IMR-90 (cell line): Measurements from ENCODE around the gene SORL1. TPM values are rescaled to one million over a fixed set of nuclear protein-coding genes. Genes with fewer than 3 reads are reported as not detected.
A peak's percentile ranks its signal among the peaks of the same experiment; 100 is the strongest.
"Not testable (repeated sequence)": the region's sequence is repeated elsewhere in the genome, so short reads cannot be mapped to it uniquely, and the experiment has no call there.

Experiments
- ATAC-seq: fragments of 200-7000 bp; cut with Tn5 transposase; 2 replicates; pipeline ENCODE4 v1.9.1; 2020; ENCODE audit warnings: low read depth, mild to moderate bottlenecking, moderate library complexity
- BruUV-seq: library from RNA; stranded (reverse); fragments of 400-500 nt; replicated peaks from 2 replicates; lab custom pipeline; 2021; lab: Mats Ljungman, UMichigan
- CTCF ChIA-PET: fragments of 300-600 bp; formaldehyde crosslinking; extraction: SDS; loops from one replicate; lab custom pipeline; 2021; ENCODE audit warnings: antibody characterized with exemption; lab: Yijun Ruan, JAX
- POLR2A ChIA-PET: fragments of 300-600 bp; sonication (Branson Sonifier 250); formaldehyde crosslinking; loops from one replicate; lab custom pipeline; 2022; ENCODE audit warnings: antibody characterized with exemption; ENCODE audit not compliant: unreplicated experiment; lab: Charles Lee
- DNase-seq: peaks from one replicate; pipeline ENCODE4 v3.0.0; 2013
- H2AFZ ChIP-seq: replicated peaks from 2 replicates; pipeline ENCODE3; 2013; ENCODE audit warnings: low read length, mild to moderate bottlenecking; ENCODE audit not compliant: poor library complexity
- H2AK5ac ChIP-seq: 2 replicates; pipeline ENCODE4 v1.6.1; 2013; ENCODE audit warnings: low read depth, low read length, inconsistent platforms
- H2AK9ac ChIP-seq: replicated peaks from 2 replicates; pipeline ENCODE3; 2013; ENCODE audit warnings: mild to moderate bottlenecking, low read depth, low read length, moderate library complexity; ENCODE audit not compliant: poor library complexity
- H2BK120ac ChIP-seq: 2 replicates; pipeline ENCODE4 v1.6.1; 2013; ENCODE audit warnings: low read depth, low read length, inconsistent platforms
- H2BK15ac ChIP-seq: 3 replicates; pipeline ENCODE4 v1.6.1; 2013; ENCODE audit warnings: low read depth, low read length, inconsistent platforms
- H2BK20ac ChIP-seq: 2 replicates; pipeline ENCODE4 v1.6.1; 2013; ENCODE audit warnings: low read depth, mild to moderate bottlenecking, inconsistent platforms, low read length, moderate library complexity
- H2BK5ac ChIP-seq: 2 replicates; pipeline ENCODE4 v1.6.1; 2013; ENCODE audit warnings: mild to moderate bottlenecking, low read depth, low read length, inconsistent platforms; ENCODE audit not compliant: poor library complexity, severe bottlenecking
- H3K14ac ChIP-seq: replicated peaks from 2 replicates; pipeline ENCODE4 v1.6.1; 2013; ENCODE audit warnings: low read depth, low read length, inconsistent platforms
- H3K18ac ChIP-seq: 2 replicates; pipeline ENCODE4 v1.6.1; 2013; ENCODE audit warnings: low read depth, low read length, control low read depth
- H3K23ac ChIP-seq: 2 replicates; pipeline ENCODE4 v1.6.1; 2013; ENCODE audit warnings: low read depth, low read length, inconsistent platforms
- H3K27ac ChIP-seq: 2 replicates; pipeline ENCODE4 v1.5.1; 2013; ENCODE audit warnings: mild to moderate bottlenecking, control low read depth, low read length; ENCODE audit not compliant: insufficient read depth
- H3K27me3 ChIP-seq: 2 replicates; pipeline ENCODE4 v1.6.1; 2013; ENCODE audit warnings: low read length; ENCODE audit not compliant: control insufficient read depth, insufficient read depth
- H3K36me3 ChIP-seq: 2 replicates; pipeline ENCODE4 v1.6.1; 2013; ENCODE audit warnings: low read length, mixed read lengths; ENCODE audit not compliant: control insufficient read depth, insufficient read depth
- H3K4ac ChIP-seq: 2 replicates; pipeline ENCODE4 v1.6.1; 2013; ENCODE audit warnings: low read depth, low read length, inconsistent platforms
- H3K4me1 ChIP-seq: 2 replicates; pipeline ENCODE4 v1.6.1; 2013; ENCODE audit warnings: low read length, mixed read lengths; ENCODE audit not compliant: control insufficient read depth, insufficient read depth
- H3K4me2 ChIP-seq: 2 replicates; pipeline ENCODE4 v1.6.1; 2013; ENCODE audit warnings: low read depth, mild to moderate bottlenecking, control low read depth, low read length, moderate library complexity
- H3K4me3 ChIP-seq: 2 replicates; pipeline ENCODE4 v1.5.1; 2013; ENCODE audit warnings: low read depth, mild to moderate bottlenecking, control low read depth, low read length, moderate library complexity; ENCODE audit not compliant: insufficient read depth
- H3K56ac ChIP-seq: 2 replicates; pipeline ENCODE4 v1.6.1; 2013; ENCODE audit warnings: low read length, inconsistent platforms; ENCODE audit not compliant: insufficient read depth; ENCODE audit errors: extremely low read depth
- H3K79me1 ChIP-seq, 2 experiments: 2 replicates each; pipeline ENCODE4 v1.6.1; 2013; ENCODE audit warnings: low read length in 2 of 2, inconsistent platforms in 1 of 2, low read depth in 1 of 2
- H3K9ac ChIP-seq: 2 replicates; pipeline ENCODE4 v1.6.1; 2013; ENCODE audit warnings: low read depth, low read length, control low read depth
- H3K9me1 ChIP-seq: 2 replicates; pipeline ENCODE4 v1.6.1; 2013; ENCODE audit warnings: low read length, inconsistent platforms; ENCODE audit not compliant: insufficient read depth
- H3K9me3 ChIP-seq: 2 replicates; pipeline ENCODE4 v1.6.1; 2013; ENCODE audit warnings: low read length; ENCODE audit not compliant: control insufficient read depth, insufficient read depth
- H4K20me1 ChIP-seq: 2 replicates; pipeline ENCODE4 v1.6.1; 2013; ENCODE audit warnings: low read length, inconsistent platforms; ENCODE audit not compliant: insufficient read depth
- H4K5ac ChIP-seq: 2 replicates; pipeline ENCODE4 v1.6.1; 2013; ENCODE audit warnings: mild to moderate bottlenecking, low read depth, low read length, control low read depth
- H4K8ac ChIP-seq, 2 experiments: 2 replicates each; pipeline ENCODE4 v1.6.1; 2013; ENCODE audit warnings: low read depth in 2 of 2, low read length in 2 of 2, control low read depth in 1 of 2, inconsistent platforms in 1 of 2
- H4K91ac ChIP-seq: 2 replicates; pipeline ENCODE4 v1.6.1; 2013; ENCODE audit warnings: low read depth, low read length, inconsistent platforms; ENCODE audit not compliant: insufficient read depth
- CEBPB ChIP-seq: IDR thresholded peaks from 2 replicates; pipeline ENCODE4 v1.6.1; 2012; ENCODE audit warnings: low read depth, low read length, improper control_type of control experiment
- MXI1 ChIP-seq: IDR thresholded peaks from 2 replicates; pipeline ENCODE4 v1.6.1; 2012; ENCODE audit warnings: low read depth, mild to moderate bottlenecking, low read length, moderate library complexity, borderline replicate concordance
- WGBS, 2 experiments: methylation state at CpG; one replicate each; pipeline versions ENCODE4 v1.1.5 to v1.1.7; 2013; ENCODE audit warnings: missing lambda C conversion rate in 2 of 2; ENCODE audit not compliant: insufficient read length in 1 of 2; ENCODE audit errors: extremely low coverage in 2 of 2; 5-methylcytosine and 5-hydroxymethylcytosine counted together
- dilution Hi-C: fragments of 300-500 bp; cut with HindIII; formaldehyde crosslinking; loops from one replicate; pipeline ENCODE4 v1.14.3; 2018; ENCODE audit warnings: low sequenced_read_pairs; ENCODE audit not compliant: unreplicated experiment
- in situ Hi-C: fragments of 300-500 bp; cut with MboI; formaldehyde crosslinking; loops from 3 replicates; pipeline ENCODE4 v1.14.3; 2019; ENCODE audit warnings: low sequenced_read_pairs, inconsistent platforms, mixed read lengths
- intact Hi-C: fragments of 100-400 bp; cut with micrococcal nuclease; formaldehyde crosslinking; loops from 2 replicates; pipeline ENCODE4 v1.10.0; 2022
- polyA plus RNA-seq, 3 experiments: library from polyadenylated mRNA; depleted of rRNA; stranded (reverse); fragments of >200 nt; gene quantifications; 2 replicates each; pipeline ENCODE4 v1.2.3, GENCODE V29; 2012; ENCODE audit warnings: low replicate concordance in 1 of 3
- total RNA-seq: library from RNA; depleted of rRNA; stranded (reverse); fragments of >200 nt; gene quantifications from 2 replicates; pipeline ENCODE4 v1.2.3, GENCODE V29; 2012

Gene SORL1
- total and polyA plus RNA-seq, 2 of the 4 experiments (the other 2 are of a cell fraction) = 1.0 to 2.0 TPM

GRCh38 chr11:121503051-121503450 is 50.9 kb downstream of the SORL1 start:
- Histone ChIP-seq H2BK20ac (no peak overlapping the region), H3K18ac (no peak overlapping the region), H3K27me3 (no peaks in the 10 kb centered on the region; the same call in 1 of the 2 replicates), H4K8ac (no peak overlapping the region), H2BK15ac (no peak overlapping the region), H4K20me1 (no peaks in the 10 kb centered on the region), H3K4me2 (no peak overlapping the region), H4K91ac (no peak overlapping the region), H3K9me1 (no peaks in the 10 kb centered on the region), H2BK5ac (no peak overlapping the region), H2AFZ (no peak overlapping the region), H3K9me3 (no peaks in the 10 kb centered on the region), H2AK9ac (no peak overlapping the region), H2AK5ac (no peak overlapping the region), H4K5ac (no peak overlapping the region), H3K4ac (no peak overlapping the region), H3K23ac (no peak overlapping the region), H3K79me1 (no peaks in the 10 kb centered on the region), H3K4me1 (peaks cover 4% of the 10 kb centered on the region; the same call in 1 of the 2 replicates), H3K14ac (no peak overlapping the region), H3K9ac (no peak overlapping the region), H3K36me3 (no peaks in the 10 kb centered on the region), H2BK120ac (no peak overlapping the region), H3K27ac (no peak overlapping the region), H3K56ac (no peak overlapping the region), H3K4me3 (no peak overlapping the region)
- BruUV-seq = no TSS peak
- in situ Hi-C loops (no loop called here), dilution Hi-C loops (no loop called here), intact Hi-C loops (no loop called here)
- no peak for ATAC-seq
- no peak for DNase-seq
- TF ChIP-seq CEBPB = 0 out of 2 replicates have a peak, but pooled peaks have one; percentile 6
- no peak for TF ChIP-seq MXI1
- ChIA-PET POLR2A (no interaction called here), CTCF (no interaction called here)
- WGBS, 2 experiments = no CpG with 5 or more reads among the region's 3 CpGs

- H3K27me3 ChIP-seq, H4K91ac ChIP-seq, H3K4me2 ChIP-seq, dilution Hi-C loops, DNase-seq, H3K9me3 ChIP-seq, H3K36me3 ChIP-seq, H2BK20ac ChIP-seq, intact Hi-C loops, H4K8ac ChIP-seq, H2AFZ ChIP-seq, H3K56ac ChIP-seq, H3K4me1 ChIP-seq, H3K79me1 ChIP-seq, H2BK120ac ChIP-seq, BruUV-seq, H4K20me1 ChIP-seq, ATAC-seq, H3K9ac ChIP-seq, H3K14ac ChIP-seq, H3K9me1 ChIP-seq, H2AK5ac ChIP-seq, H3K27ac ChIP-seq, H4K5ac ChIP-seq, H2BK5ac ChIP-seq, in situ Hi-C loops, CTCF ChIA-PET, H3K23ac ChIP-seq, H3K18ac ChIP-seq, H3K4ac ChIP-seq, H2BK15ac ChIP-seq, H2AK9ac ChIP-seq, POLR2A ChIA-PET, H3K4me3 ChIP-seq: not testable (repeated sequence)
- WGBS, 2 experiments = no CpG with 5 or more reads among the region's 1 CpG
Observed at GRCh38 chr11:121506237-121506636, 54.1 kb downstream of the SORL1 start.
